Endothelial cell (in vitro differentiated cells): Measurements from ENCODE around the gene UPF3A. TPM values are rescaled to one million over a fixed set of nuclear protein-coding genes. Genes with fewer than 3 reads are reported as not detected.

Source experiments
- DNase-seq: peaks from one replicate; pipeline ENCODE4 v3.0.0; 2021; ENCODE audit warnings: low spot score
- H3K27ac Mint-ChIP-seq: one replicate; pipeline ENCODE4 v1.8.0; 2021; ENCODE audit warnings: mixed read lengths, inconsistent platforms; ENCODE audit not compliant: unreplicated experiment
- H3K27me3 Mint-ChIP-seq: one replicate; pipeline ENCODE4 v1.8.0; 2021; ENCODE audit warnings: mild to moderate bottlenecking, moderate library complexity, mixed read lengths, inconsistent platforms; ENCODE audit not compliant: unreplicated experiment
- H3K36me3 Mint-ChIP-seq: one replicate; pipeline ENCODE4 v1.8.0; 2021; ENCODE audit warnings: mild to moderate bottlenecking, low read depth, mixed read lengths, inconsistent platforms; ENCODE audit not compliant: unreplicated experiment
- H3K4me1 Mint-ChIP-seq: one replicate; pipeline ENCODE4 v1.8.0; 2021; ENCODE audit warnings: mild to moderate bottlenecking, mixed read lengths, inconsistent platforms; ENCODE audit not compliant: unreplicated experiment
- H3K4me3 Mint-ChIP-seq: one replicate; pipeline ENCODE4 v1.8.0; 2021; ENCODE audit warnings: mild to moderate bottlenecking, mixed read lengths, inconsistent platforms; ENCODE audit not compliant: unreplicated experiment
- H3K9me3 Mint-ChIP-seq: one replicate; pipeline ENCODE4 v1.8.0; 2021; ENCODE audit warnings: mixed read lengths, inconsistent platforms; ENCODE audit not compliant: unreplicated experiment
- CTCF ChIP-seq: fragments of 200-600 bp; sonication (generic); IDR thresholded peaks from one replicate; pipeline ENCODE4 v1.5.0; 2021; ENCODE audit warnings: antibody characterized with exemption; ENCODE audit not compliant: unreplicated experiment
- total RNA-seq: library from RNA; stranded (reverse); fragmentation: NEBNext Ultra II Directional; extraction: Animal tissue kit (Norgen Biotek cat#: 25700); gene quantifications from one replicate; pipeline ENCODE4 v1.2.1, GENCODE V29; 2021; ENCODE audit not compliant: unreplicated experiment

UPF3A gene
- total RNA-seq, 1 donor from 2014 or later = 61.6 TPM

DNA sequence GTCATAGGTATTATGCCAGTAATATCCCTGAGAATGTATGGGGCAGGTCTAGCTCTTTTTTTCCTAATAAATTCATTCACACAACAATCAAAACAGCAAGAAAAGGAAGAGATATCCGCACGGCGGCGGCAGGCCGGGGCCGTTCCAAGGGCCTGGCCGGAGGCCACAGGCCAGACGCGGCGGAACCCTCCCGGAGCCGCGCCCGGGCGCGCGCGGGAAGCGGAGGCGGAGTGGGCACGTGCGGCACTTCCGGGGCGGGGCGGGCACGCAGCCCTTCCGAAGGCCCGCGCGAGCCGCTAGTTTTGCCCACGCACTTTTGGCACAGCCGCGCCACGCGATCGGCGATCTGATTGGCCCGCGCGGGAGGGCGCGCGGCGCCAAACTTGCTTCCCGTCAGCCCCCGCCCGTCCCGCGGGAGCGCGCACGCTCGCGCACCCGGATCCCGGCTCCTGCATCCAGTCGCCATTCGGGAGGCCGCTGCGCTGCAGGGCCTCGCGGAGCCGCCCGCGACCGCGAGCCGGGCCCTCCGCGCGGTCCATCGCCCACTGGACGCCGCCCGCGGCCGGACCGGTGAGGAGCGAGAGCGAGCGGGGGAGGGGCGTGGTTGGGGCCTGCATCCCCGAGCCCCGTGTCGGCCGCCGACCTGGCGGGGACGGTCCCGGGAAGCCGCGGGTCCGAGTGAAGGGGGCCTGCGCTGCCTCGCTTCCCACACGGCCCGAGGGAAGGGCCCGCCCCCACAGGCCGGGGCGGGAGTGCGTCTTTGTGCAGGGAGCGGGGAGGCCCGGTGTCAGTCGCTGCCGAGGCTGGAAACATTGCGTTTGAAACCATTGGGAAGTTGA lies 32.9 kb downstream of the UPF3A start, which contains the start of gene CHAMP1:
TSS of gene CHAMP1 (plus strand) at position 430 of the 839 bp plus-strand sequence. CDS start 9,340 bp downstream, outside the sequence.
- H3K27ac Mint-ChIP-seq = peak within 1 kb of the TSS; percentile 68
- peaks cover 22% of the 10 kb centered on the region for H3K4me1 Mint-ChIP-seq
- peak within 1 kb of the TSS; percentile 91 for H3K4me3 Mint-ChIP-seq
- no peak for TF ChIP-seq CTCF
- H3K36me3 Mint-ChIP-seq = peaks cover 3% of the 10 kb centered on the region
- H3K9me3 Mint-ChIP-seq = no peaks in the 10 kb centered on the region
- DNase-seq = peak; percentile 95
- H3K27me3 Mint-ChIP-seq = no peaks in the 10 kb centered on the region

DNA sequence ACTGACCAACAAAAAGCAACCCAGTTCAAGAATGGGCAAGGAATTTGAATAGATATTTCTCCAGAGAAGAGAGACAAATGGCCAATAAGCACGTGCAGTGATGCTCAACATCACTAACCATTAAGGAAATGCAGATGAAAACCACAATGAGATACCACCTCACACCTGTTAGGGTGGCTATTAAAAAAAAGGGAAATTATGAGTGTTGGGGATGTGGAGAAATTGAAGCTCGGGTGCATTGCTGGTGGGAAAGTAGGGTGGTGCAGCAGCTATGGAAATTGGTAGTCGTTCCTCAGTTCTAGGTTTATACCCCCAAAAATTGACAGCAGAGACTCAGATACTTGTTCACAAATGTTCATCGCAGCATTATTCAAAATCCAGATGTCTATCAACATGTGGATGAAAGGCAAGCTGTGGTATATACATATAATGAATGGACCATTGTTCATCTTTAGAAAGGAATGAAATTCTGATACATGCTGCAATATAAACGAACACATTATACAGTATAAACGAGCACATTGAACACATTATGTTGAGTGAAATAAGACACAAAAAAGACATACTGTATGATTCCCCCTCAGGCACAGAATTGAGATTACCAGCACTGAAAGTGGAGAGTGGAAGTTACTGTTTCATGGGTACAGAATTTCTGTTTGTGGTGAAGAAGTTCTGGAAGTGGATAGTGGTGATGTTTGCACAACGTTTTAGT lies 33.8 kb downstream of the UPF3A start:
- H3K9me3 Mint-ChIP-seq = no peaks in the 10 kb centered on the region
- peaks cover 7% of the 10 kb centered on the region for H3K36me3 Mint-ChIP-seq
- H3K27ac Mint-ChIP-seq = peak overlapping the region; percentile 68
- H3K27me3 Mint-ChIP-seq = peaks cover under 1% of the 10 kb centered on the region
- no peak for TF ChIP-seq CTCF
- DNase-seq = no peak
- H3K4me3 Mint-ChIP-seq = peak overlapping the region; percentile 91
- peaks cover 32% of the 10 kb centered on the region for H3K4me1 Mint-ChIP-seq

DNA sequence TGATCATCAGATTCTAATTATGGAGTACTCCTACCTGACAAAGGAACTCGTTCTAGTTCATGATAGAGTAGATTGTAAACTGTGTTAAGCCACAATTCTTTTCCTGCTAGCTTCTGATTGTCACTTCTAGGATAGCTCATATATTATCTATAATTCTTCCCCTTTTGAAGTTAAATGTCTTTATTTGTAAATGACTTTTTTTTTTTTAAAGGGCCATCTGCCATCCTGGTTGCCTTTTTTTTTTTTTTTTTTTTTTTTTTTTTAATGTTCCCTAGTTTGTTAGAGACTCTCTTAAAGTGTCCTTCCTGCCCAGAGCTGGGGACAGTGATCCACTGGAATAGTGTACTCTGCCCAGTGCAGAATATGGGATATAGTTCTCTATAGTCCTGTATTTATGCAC lies 37.2 kb downstream of the UPF3A start:
- TF ChIP-seq CTCF = no peak
- DNase-seq = no peak
- Mint-ChIP-seq H3K27ac (no peak overlapping the region), H3K27me3 (peaks cover 2% of the 10 kb centered on the region), H3K4me1 (peaks cover 28% of the 10 kb centered on the region), H3K36me3 (peaks cover 20% of the 10 kb centered on the region), H3K4me3 (no peak overlapping the region), H3K9me3 (no peaks in the 10 kb centered on the region)

GRCh38 chr13:114319441-114319913 lies 38.1 kb downstream of the UPF3A start:
- DNase-seq = no peak
- peaks cover 25% of the 10 kb centered on the region for H3K4me1 Mint-ChIP-seq
- no peaks in the 10 kb centered on the region for H3K9me3 Mint-ChIP-seq
- no peak for TF ChIP-seq CTCF
- H3K27me3 Mint-ChIP-seq = peaks cover 2% of the 10 kb centered on the region
- H3K27ac Mint-ChIP-seq = peak overlapping the region; percentile 54
- peak overlapping the region; percentile 24 for H3K4me3 Mint-ChIP-seq
- peaks cover 26% of the 10 kb centered on the region for H3K36me3 Mint-ChIP-seq
